HEK293 (cell line): ENCODE results near the gene SPHK1.

Experiments used
- CTCF ChIA-PET: fragments of 350-600 bp; formaldehyde crosslinking; extraction: SDS; loops from one replicate; lab custom pipeline; 2021; ENCODE audit warnings: antibody characterized with exemption; lab: Yijun Ruan, JAX
- POLR2A ChIA-PET: fragments of 300-600 bp; formaldehyde crosslinking; extraction: SDS; loops from one replicate; lab custom pipeline; 2020; ENCODE audit warnings: antibody characterized with exemption, inconsistent platforms; lab: Yijun Ruan, JAX
- H3K27ac ChIP-seq: fragments of 200-500 bp; sonication (Bioruptor generic); 2 replicates; pipeline ENCODE4 v1.5.1; 2014; ENCODE audit warnings: low read depth, low read length, control low read depth, inconsistent platforms; ENCODE audit errors: extremely low read depth
- H3K36me3 ChIP-seq, 2 experiments: fragments of 200-500 bp in 1 of 2; sonication (Bioruptor generic) in 1 of 2; 1 replicate in 1 of 2; 2 replicates in 1 of 2; pipeline ENCODE4 v1.5.1; 2014 to 2017; ENCODE audit warnings: inconsistent platforms in 2 of 2, low read length in 2 of 2; ENCODE audit not compliant: control insufficient read depth in 2 of 2, insufficient read depth in 1 of 2
- H3K4me1 ChIP-seq: fragments of 200-500 bp; sonication (Bioruptor generic); 2 replicates; pipeline ENCODE4 v1.5.1; 2014; ENCODE audit warnings: mild to moderate bottlenecking, low read length, inconsistent platforms; ENCODE audit not compliant: control insufficient read depth, insufficient read depth
- H3K4me3 ChIP-seq: 2 replicates; pipeline ENCODE4 v1.5.1; 2011; ENCODE audit warnings: low read depth, mild to moderate bottlenecking, control low read depth, low read length, moderate library complexity
- H3K9me3 ChIP-seq: fragments of 200-500 bp; sonication (Bioruptor generic); 2 replicates; pipeline ENCODE4 v1.5.1; 2014; ENCODE audit warnings: low read depth, low read length, inconsistent platforms; ENCODE audit not compliant: control insufficient read depth, insufficient read depth
- CTCF ChIP-seq: fragments of 450-650 bp; formaldehyde crosslinking; IDR thresholded peaks from 2 replicates; pipeline ENCODE4 v1.5.1; 2016; ENCODE audit warnings: missing biosample characterization, missing genetic modification characterization
- GLIS2 ChIP-seq: fragments of 450-650 bp; formaldehyde crosslinking; IDR thresholded peaks from 2 replicates; pipeline ENCODE4 v1.5.1; 2016; ENCODE audit warnings: missing biosample characterization, missing genetic modification characterization
- OVOL3 ChIP-seq: fragments of 450-650 bp; formaldehyde crosslinking; IDR thresholded peaks from 2 replicates; pipeline ENCODE4 v1.5.1; 2016; ENCODE audit warnings: missing biosample characterization, missing genetic modification characterization
- PATZ1 ChIP-seq: fragments of 450-650 bp; formaldehyde crosslinking; IDR thresholded peaks from 2 replicates; pipeline ENCODE4 v1.5.1; 2016; ENCODE audit warnings: missing biosample characterization, missing genetic modification characterization
- SP2 ChIP-seq: fragments of 450-650 bp; formaldehyde crosslinking; IDR thresholded peaks from 2 replicates; pipeline ENCODE4 v1.5.1; 2016; ENCODE audit warnings: missing biosample characterization, missing genetic modification characterization
- SP7 ChIP-seq: fragments of 450-650 bp; formaldehyde crosslinking; IDR thresholded peaks from 2 replicates; pipeline ENCODE4 v1.5.1; 2016; ENCODE audit warnings: missing biosample characterization, missing genetic modification characterization
- YY2 ChIP-seq: fragments of 450-650 bp; formaldehyde crosslinking; IDR thresholded peaks from 2 replicates; pipeline ENCODE4 v1.5.1; 2016; ENCODE audit warnings: missing biosample characterization, missing genetic modification characterization
- ZBTB17 ChIP-seq: fragments of 450-650 bp; formaldehyde crosslinking; IDR thresholded peaks from 2 replicates; pipeline ENCODE4 v1.5.1; 2016; ENCODE audit warnings: missing biosample characterization, missing genetic modification characterization
- ZEB2 ChIP-seq: fragments of 450-650 bp; formaldehyde crosslinking; IDR thresholded peaks from 2 replicates; pipeline ENCODE4 v1.5.1; 2016; ENCODE audit warnings: missing biosample characterization, missing genetic modification characterization
- ZFP3 ChIP-seq: fragments of 450-650 bp; formaldehyde crosslinking; IDR thresholded peaks from 2 replicates; pipeline ENCODE4 v1.5.1; 2016; ENCODE audit warnings: low read depth, missing biosample characterization, missing genetic modification characterization
- ZIC2 ChIP-seq: fragments of 450-650 bp; formaldehyde crosslinking; IDR thresholded peaks from 2 replicates; pipeline ENCODE4 v1.5.1; 2016; ENCODE audit warnings: missing biosample characterization, missing genetic modification characterization
- ZNF157 ChIP-seq: fragments of 450-650 bp; formaldehyde crosslinking; IDR thresholded peaks from 2 replicates; pipeline ENCODE4 v1.5.1; 2016; ENCODE audit warnings: missing biosample characterization, missing genetic modification characterization
- ZNF175 ChIP-seq: fragments of 450-650 bp; formaldehyde crosslinking; IDR thresholded peaks from 2 replicates; pipeline ENCODE4 v1.5.1; 2016; ENCODE audit warnings: missing biosample characterization, missing genetic modification characterization
- ZNF221 ChIP-seq: fragments of 450-650 bp; formaldehyde crosslinking; IDR thresholded peaks from 2 replicates; pipeline ENCODE4 v1.5.1; 2017; ENCODE audit warnings: missing biosample characterization, missing genetic modification characterization, borderline replicate concordance
- ZNF23 ChIP-seq: fragments of 450-650 bp; formaldehyde crosslinking; IDR thresholded peaks from 2 replicates; pipeline ENCODE4 v1.5.1; 2016; ENCODE audit warnings: missing biosample characterization, missing genetic modification characterization, borderline replicate concordance
- ZNF239 ChIP-seq: fragments of 450-650 bp; formaldehyde crosslinking; IDR thresholded peaks from 2 replicates; pipeline ENCODE4 v1.5.1; 2016; ENCODE audit warnings: missing biosample characterization, missing genetic modification characterization
- ZNF311 ChIP-seq: fragments of 450-650 bp; formaldehyde crosslinking; IDR thresholded peaks from 2 replicates; pipeline ENCODE4 v1.5.1; 2017; ENCODE audit warnings: missing biosample characterization, missing genetic modification characterization, borderline replicate concordance
- ZNF596 ChIP-seq: fragments of 450-650 bp; IDR thresholded peaks from 2 replicates; pipeline ENCODE4 v1.5.0; 2018; ENCODE audit warnings: missing biosample characterization, mild to moderate bottlenecking, missing genetic modification characterization, moderate library complexity
- ZNF610 ChIP-seq: fragments of 450-650 bp; formaldehyde crosslinking; IDR thresholded peaks from 2 replicates; pipeline ENCODE4 v1.5.1; 2016; ENCODE audit warnings: missing biosample characterization, missing genetic modification characterization, borderline replicate concordance
- ZNF624 ChIP-seq: fragments of 450-650 bp; formaldehyde crosslinking; IDR thresholded peaks from 2 replicates; pipeline ENCODE4 v1.5.1; 2017; ENCODE audit warnings: missing biosample characterization, missing genetic modification characterization
- ZNF639 ChIP-seq: fragments of 450-650 bp; formaldehyde crosslinking; IDR thresholded peaks from 2 replicates; pipeline ENCODE4 v1.5.1; 2016; ENCODE audit warnings: missing biosample characterization, missing genetic modification characterization
- ZNF747 ChIP-seq: fragments of 450-650 bp; formaldehyde crosslinking; IDR thresholded peaks from 2 replicates; pipeline ENCODE4 v1.5.1; 2016; ENCODE audit warnings: missing biosample characterization, missing genetic modification characterization
- ZNF768 ChIP-seq: fragments of 450-650 bp; formaldehyde crosslinking; IDR thresholded peaks from 2 replicates; pipeline ENCODE4 v1.5.1; 2018; ENCODE audit warnings: missing biosample characterization, mild to moderate bottlenecking, missing genetic modification characterization
- ZSCAN16 ChIP-seq: fragments of 450-650 bp; formaldehyde crosslinking; IDR thresholded peaks from 2 replicates; pipeline ENCODE4 v1.5.1; 2016; ENCODE audit warnings: missing biosample characterization, missing genetic modification characterization
- ZSCAN18 ChIP-seq: fragments of 450-650 bp; formaldehyde crosslinking; IDR thresholded peaks from 2 replicates; pipeline ENCODE4 v1.5.1; 2016; ENCODE audit warnings: missing biosample characterization, missing genetic modification characterization
- ZSCAN23 ChIP-seq: fragments of 450-650 bp; formaldehyde crosslinking; IDR thresholded peaks from 2 replicates; pipeline ENCODE4 v1.5.1; 2016; ENCODE audit warnings: missing biosample characterization, missing genetic modification characterization

Gene SPHK1

GRCh38 chr17:76402711-76403110 is 18.3 kb downstream of the SPHK1 start (continued):
- TF ChIP-seq ZNF768 (tag by site-specific recombination): no peak

- H3K4me3 ChIP-seq: no peak overlapping the region
- ChIA-PET CTCF (interaction anchor here (1.0 to 3.1 kb wide), 5 partner anchors 13 to 105 kb away, joined by 3 to 9 read pairs (median 4); no protein-coding TSS in a partner anchor), POLR2A (no interaction called here)
- H3K36me3 ChIP-seq: peaks cover 24 to 68% of the 10 kb centered on the region in 2 experiments
- H3K27ac ChIP-seq: no peak overlapping the region
- peaks cover 10% of the 10 kb centered on the region for H3K4me1 ChIP-seq
- no peaks in the 10 kb centered on the region for H3K9me3 ChIP-seq
- TF ChIP-seq ZBTB17 (tag by site-specific recombination): no peak
- no peak for TF ChIP-seq ZNF624 (tag by site-specific recombination)
- TF ChIP-seq ZSCAN18: no peak
- TF ChIP-seq ZNF639 (tag by site-specific recombination): no peak
- TF ChIP-seq SP7 (tag by site-specific recombination): no peak
- TF ChIP-seq ZNF157: no peak
- TF ChIP-seq OVOL3: no peak
- no peak for TF ChIP-seq SP2 (tag by site-specific recombination)
- no peak for TF ChIP-seq ZNF239 (tag by site-specific recombination)
- TF ChIP-seq PATZ1 (tag by site-specific recombination): no peak
- no peak for TF ChIP-seq ZNF175 (tag by site-specific recombination)
- no peak for TF ChIP-seq YY2
- TF ChIP-seq ZNF23: no peak
- TF ChIP-seq ZSCAN16 (tag by site-specific recombination): no peak
- no peak for TF ChIP-seq ZSCAN23 (tag by site-specific recombination)
- TF ChIP-seq, all 188 proteins: peak for 0
These were observed 19.8 kb downstream of the SPHK1 start for GRCh38 chr17:76404256-76404655.

GRCh38 chr17:76404976-76405563 is 20.7 kb downstream of the SPHK1 start:
- no peak for TF ChIP-seq ZEB2 (tag by site-specific recombination)
- TF ChIP-seq SP2 (tag by site-specific recombination): no peak
- TF ChIP-seq ZNF221 (tag by site-specific recombination): no peak
- TF ChIP-seq ZNF747 (tag by site-specific recombination): no peak
- TF ChIP-seq ZNF610 (tag by site-specific recombination): no peak
- no peak for TF ChIP-seq CTCF (tag by site-specific recombination)
- TF ChIP-seq GLIS2 (tag by site-specific recombination): no peak
- no peak for TF ChIP-seq ZFP3 (tag by site-specific recombination)
- no peak for TF ChIP-seq ZNF596 (tag by site-specific recombination)
- no peak for TF ChIP-seq ZIC2 (tag by site-specific recombination)
- no peak for TF ChIP-seq ZNF311 (tag by site-specific recombination)
- CTCF ChIA-PET: interaction anchor here (0.5 to 3.1 kb wide), 10 partner anchors 7 to 351 kb away, joined by 3 to 14 read pairs (median 4); partner anchors contain the start of gene SPHK1
- Histone ChIP-seq H3K9me3 (no peaks in the 10 kb centered on the region), H3K4me3 (no peak overlapping the region), H3K36me3 (peaks cover 24 to 66% of the 10 kb centered on the region in 2 experiments), H3K27ac (0 out of 2 replicates have a peak overlapping the region, but pooled peaks have one; percentile 7), H3K4me1 (peaks cover 10% of the 10 kb centered on the region)
- POLR2A ChIA-PET: interaction anchor here (0.5 to 0.8 kb wide), 2 partner anchors 20 to 95 kb away, joined by 3 to 7 read pairs; no protein-coding TSS in a partner anchor
